Left forelimb (tissue), 1 donor: ENCODE measurements around the gene CTAGE6.
"Not testable (repeated sequence)": the region's sequence is repeated elsewhere in the genome, so short reads cannot be mapped to it uniquely, and the experiment has no call there.

Source experiments
- DNase-seq: peaks from one replicate; pipeline ENCODE4 v3.0.0-alpha.2; 2018; ENCODE audit warnings: low spot score

The CTAGE6 gene, protein sequence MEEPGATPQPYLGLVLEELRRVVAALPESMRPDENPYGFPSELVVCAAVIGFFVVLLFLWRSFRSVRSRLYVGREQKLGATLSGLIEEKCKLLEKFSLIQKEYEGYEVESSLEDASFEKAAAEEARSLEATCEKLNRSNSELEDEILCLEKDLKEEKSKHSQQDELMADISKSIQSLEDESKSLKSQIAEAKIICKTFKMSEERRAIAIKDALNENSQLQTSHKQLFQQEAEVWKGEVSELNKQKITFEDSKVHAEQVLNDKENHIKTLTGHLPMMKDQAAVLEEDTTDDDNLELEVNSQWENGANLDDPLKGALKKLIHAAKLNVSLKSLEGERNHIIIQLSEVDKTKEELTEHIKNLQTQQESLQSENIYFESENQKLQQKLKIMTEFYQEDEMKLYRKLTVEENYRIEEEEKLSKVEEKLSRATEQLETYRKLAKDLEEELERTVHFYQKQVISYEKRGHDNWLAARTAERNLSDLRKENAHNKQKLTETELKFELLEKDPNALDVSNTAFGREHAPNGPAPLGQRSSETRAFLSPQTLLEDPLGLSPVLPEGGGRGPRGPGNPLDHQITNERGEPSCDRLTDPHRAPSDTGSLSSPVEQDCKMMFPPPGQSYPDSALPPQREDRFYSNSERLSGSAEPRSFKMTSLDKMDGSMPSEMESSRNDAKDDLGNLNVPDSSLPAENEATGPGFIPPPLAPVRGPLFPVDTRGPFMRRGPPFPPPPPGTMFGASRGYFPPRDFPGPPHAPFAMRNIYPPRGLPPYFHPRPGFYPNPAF

DNA sequence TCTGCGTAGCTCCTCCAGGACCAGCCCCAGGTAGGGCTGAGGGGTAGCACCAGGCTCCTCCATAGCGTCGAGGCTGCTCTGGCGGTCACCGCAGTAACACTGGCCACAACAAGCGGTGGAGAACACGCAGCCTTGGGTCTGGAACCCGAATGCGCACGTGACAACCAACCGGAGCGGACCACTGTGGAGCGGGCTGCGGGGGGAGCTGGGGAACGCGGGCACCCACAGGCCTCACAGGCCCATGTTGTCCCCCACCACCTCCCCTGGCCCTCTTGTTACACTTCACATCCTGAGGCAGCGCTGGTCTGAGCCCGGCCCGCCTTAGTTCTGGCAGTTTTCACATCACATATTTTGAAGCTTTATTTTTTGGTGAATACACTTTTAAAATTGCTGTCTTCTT lies at the start of gene CTAGE6:
Gene CTAGE6 (minus strand): TSS at position 101 of the 400 bp plus-strand sequence. CDS start 38 bp downstream, at position 63.
- not testable (repeated sequence) for DNase-seq

DNA sequence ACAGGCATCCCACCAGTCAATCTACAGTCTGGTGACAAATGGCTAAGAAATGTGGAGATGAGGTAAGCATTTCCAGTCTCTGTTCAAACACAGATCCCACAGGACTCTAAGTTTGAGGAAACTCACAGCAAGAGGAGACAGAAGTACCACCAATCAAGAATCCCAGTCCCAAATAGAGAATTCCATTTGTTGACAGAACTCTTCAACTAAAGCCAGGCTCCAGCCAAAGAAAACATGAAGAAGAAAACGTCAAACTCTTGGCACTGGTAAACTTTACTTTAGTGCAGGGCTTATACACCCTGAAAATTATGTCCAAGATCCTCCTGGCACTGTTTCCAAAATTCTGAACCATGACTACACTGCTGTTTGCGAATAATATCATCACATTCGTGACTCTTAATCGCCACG lies 49.2 kb upstream of the CTAGE6 start:
- DNase-seq: not testable (repeated sequence)

DNA sequence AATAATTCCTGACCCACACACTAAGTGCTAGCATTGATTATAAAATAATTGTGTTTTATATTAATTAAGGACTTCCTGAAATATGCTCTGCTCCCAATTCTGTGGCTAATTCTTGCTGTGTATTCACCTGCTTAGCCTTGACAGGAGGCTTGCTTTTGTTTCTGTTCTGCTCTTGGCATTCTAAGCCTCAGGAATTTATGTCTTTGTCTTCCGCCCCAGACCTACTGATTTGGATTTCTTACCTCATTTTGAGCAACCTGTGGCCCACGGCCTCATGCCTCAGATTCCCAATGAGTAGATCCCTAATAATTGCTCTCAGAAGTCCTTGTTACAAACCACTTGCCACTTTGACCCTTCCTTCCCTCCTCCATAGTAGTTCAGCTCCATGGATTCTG lies 40.4 kb upstream of the CTAGE6 start:
- DNase-seq: not testable (repeated sequence)

DNA sequence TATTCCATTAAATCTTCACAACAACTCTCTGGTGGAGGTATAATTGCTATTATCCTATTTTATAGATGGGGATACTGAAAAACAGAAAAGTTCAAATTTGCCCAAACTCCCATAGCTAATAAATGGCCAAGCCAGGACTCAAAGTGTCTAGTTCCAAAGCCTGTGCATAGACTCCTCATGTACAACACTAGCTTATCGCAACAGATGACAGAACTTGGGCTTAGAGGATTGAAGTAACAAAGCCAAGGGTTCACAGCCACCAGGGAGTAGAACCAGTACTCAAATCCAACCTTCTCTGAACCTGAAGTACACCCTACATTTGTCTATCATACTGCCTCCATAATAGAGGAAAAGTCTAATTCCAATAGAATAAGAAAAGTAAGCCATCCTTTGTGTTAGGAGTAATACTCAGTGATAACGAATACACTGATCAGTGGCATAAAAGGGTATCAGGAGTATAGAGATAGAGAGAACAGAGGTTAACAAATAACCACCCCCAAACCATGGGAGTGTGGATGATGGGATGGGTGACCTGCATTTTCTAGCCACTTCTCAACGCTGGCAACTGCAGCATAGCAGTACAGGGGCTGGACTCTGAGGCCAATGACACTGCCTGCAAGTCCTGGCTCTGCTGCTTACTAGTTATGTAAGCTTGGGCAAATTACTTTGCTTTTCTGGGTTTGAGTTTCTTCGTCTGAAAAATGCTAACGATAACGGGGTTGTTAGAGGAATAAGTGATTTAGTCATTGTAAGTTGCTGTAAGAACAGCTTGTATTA lies 39.8 kb upstream of the CTAGE6 start:
- DNase-seq: not testable (repeated sequence)

DNA sequence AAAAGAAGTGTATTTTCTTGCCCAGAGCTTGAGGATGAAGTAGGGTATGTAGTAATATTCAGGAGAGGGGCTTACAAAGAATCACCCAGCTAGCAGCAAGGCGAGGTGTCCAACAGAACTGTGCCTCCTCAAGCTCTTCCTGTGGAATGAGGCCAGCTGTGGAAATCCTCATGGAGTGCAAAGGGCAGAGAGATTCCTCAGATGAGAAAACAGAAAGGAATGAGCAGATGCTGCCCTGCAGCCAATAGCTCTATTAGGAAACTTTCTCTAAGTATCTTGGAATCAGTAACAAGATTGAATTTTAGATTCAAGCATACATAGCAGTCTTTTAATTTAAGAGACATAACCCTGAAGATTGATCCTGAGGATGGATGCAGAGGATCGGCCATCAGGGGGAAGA lies 38.2 kb upstream of the CTAGE6 start:
- DNase-seq: not testable (repeated sequence)

DNA sequence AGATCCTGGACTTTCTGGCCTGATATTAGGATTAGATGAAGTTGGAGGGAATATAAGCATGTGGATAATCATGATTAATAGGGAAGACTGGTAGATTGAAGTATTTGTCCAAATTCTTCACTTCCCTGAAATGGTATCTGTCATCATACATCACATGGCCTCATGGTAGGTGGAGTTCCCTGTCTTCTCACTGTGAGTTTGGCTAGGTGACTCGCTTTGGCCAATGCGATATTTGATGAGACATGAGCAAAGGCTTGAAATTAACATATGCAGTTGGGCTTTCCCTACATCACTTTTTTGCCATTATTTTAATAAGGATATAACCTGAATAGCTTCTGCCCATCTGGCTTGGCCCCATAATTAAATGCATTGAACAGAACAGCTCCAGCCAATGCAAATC lies 35.1 kb upstream of the CTAGE6 start:
- not testable (repeated sequence) for DNase-seq

DNA sequence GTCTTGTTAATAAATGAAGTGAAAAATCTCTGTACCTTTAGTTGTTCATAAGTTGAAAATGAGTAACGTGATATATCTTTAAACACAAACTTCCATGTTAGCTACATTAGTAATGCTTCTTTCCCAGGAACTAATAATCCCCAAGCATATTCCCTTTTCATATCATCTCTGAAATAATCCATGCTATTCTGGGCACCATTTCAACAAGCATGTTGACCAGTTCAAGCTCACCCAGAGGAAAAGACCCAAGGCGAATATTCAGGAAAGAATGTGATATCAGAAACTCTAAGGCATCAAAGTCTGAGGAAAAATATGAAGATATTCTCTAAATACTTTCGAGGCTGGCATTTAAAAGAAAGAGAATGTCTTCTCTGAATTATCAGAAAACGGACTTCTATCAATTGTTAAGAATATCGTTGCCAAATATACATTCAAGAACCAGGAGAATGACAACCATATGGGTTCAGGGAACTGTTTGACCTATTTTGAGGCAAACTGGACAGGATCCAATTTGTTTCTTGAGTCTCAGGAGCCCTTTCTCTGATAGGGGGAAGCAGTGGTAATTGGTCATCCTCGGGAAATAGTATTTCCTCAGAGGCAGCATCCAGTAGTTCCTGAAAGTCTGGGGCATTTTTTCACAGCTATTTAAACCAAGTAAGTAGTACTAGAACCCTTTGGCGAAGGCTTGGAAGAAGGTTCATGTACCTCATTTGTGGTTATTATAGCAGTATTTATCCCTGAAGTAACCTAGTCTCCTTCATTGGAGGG lies 28.1 kb upstream of the CTAGE6 start:
- not testable (repeated sequence) for DNase-seq

DNA sequence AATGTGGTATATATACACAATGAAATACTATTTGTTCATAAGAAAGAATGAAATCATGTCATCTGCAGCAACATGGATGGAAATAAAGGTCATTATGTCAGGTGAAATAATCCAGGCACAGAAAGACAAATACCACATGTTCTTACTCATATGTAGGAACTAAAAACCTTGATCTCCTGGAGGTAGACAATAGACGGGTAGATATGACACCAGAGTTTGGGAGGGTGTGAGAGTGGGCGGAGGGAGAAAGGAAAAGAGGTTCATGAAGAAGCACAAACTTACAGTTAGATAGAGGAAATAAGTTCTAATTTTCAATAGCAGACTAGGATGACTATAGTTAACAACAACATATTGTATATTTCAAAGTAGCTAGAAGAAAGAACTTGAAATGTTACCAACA lies 22.1 kb upstream of the CTAGE6 start:
- DNase-seq: not testable (repeated sequence)

DNA sequence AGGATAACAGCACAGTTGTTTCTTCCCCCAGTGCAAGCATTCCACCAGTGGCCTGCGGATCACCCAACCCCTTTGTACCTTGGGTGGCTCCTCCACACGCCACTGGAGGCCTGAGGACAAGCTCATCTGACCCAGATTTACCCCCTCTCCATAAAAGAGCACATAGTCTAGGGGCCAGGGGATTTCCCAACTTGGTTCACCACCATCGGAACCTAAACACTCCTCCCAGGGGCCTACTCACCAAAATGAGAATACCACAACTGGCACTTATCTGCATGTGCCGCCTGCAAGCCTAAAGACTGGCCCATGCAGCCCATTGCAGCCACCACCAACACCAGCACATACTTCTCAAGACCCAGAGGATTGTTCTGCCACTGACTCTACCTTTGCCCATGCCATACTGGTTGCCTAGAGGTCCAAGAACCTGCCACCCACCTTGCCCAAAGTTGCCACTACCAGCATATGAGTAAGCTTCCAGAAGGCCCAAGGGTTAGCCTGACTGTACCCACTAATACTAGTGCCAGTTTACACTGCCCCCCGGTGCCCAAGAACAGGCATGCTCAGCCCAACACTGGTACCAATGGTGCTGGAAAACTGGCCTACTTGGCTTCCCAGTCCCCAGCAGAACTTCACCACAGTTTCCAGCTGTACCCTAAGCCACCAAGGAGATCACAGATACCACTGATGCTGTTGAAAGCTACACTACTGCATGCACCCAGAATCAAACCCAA lies 15.4 kb upstream of the CTAGE6 start:
- DNase-seq: not testable (repeated sequence)

DNA sequence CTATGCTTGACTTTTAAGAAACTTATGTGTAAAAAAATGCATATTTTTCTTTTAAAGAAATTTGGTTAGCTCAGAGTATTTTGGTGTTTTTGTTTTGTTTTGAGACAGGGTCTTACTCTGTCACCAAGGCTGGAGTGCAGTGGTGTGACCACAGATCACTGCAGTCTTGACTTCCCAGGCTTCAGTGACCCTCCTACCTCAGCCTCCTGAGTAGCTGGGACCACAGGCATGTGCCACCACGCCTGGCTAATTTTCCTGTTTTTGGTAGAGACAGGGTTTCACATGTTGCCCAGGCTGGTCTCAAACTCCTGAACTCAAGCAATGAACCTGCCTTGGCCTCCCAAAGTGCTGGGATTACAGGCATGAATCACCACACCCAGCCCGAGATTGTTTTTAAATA lies 10.0 kb upstream of the CTAGE6 start:
- not testable (repeated sequence) for DNase-seq

DNA sequence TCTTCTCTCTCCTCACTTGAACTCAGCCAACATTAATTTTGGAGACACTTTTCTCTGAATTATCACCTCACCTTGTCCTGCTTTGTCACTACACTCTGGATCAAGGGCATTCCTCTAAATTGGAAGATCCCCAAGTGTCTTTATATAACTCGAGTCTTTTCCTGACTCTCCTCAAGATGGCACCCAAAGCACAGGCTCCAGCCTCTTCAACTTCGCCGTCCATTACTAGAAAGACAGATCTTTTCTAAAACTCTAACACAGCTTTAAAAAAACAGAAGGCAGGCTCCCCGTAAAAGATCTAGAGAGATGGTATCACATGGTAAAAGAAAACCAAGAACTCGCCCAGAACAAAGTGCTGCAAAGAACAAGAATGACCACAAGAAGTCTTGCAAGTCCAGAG lies 8.2 kb upstream of the CTAGE6 start:
- not testable (repeated sequence) for DNase-seq

DNA sequence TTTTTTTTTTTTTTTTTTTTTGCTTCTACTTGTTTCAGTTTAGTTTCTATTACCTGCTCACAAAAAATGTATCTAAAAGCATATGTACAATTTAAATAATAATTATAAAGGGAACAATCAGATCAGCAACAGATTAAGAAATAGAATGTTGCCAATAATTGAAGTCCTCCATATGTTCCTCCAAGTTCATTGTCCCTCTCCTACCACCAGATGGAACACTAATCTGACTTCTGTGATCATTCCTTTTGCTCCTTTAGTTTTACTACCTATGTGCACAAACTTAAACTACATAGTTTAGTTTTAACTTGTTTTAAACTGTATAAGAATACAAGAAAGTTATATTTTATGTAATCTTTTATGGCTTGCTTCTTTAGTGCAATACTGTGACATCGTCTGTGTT lies 5.6 kb upstream of the CTAGE6 start:
- not testable (repeated sequence) for DNase-seq

DNA sequence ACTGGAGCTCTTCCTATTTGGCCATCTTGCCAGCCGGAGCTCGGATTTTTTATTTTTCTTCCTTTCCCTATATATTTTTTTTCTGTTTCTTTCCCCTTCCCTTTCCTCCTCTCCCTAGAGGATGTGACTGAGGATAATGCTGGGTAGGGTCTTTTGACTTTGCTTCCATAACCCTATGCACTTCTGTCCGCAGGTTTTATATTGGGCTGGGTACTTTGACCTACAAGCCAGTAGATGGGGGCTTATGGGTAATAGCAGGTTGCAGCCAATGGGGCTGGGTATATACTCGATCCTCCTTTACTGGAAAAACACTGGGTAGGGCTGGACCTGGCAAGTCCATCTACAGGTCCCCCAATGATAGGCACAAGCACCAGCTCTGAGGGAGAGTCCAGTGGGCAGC lies 12.2 kb downstream of the CTAGE6 start:
- not testable (repeated sequence) for DNase-seq

DNA sequence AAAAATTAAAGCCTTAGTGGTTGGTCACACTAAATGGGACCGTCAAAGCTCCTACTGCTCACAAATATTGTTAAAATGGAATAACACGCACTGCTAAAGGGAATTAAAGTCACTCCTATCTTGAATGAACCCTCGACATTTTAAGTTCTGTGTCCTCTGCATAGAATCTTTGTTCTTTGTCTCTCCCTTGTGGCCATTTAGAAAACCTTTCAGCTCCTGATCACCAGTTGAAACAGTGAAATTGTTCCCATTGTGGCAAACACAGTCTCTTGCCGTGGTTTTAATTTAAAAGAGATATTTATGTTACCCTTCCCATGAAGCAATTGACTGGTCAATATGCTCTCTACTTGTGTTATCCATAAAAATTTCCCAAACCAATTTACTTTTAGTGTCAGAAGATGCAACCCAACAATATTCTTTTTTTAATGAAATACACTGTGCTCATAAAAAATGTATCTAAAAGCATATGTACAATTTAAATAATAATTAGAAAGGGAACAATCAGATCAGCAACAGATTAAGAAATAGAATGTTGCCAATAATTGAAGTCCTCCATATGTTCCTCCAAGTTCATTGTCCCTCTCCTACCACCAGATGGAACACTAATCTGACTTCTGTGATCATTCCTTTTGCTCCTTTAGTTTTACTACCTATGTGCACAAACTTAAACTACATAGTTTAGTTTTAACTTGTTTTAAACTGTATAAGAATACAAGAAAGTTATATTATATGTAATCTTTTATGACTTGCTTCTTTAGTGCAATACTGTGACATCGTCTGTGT lies 20.3 kb downstream of the CTAGE6 start:
- not testable (repeated sequence) for DNase-seq

DNA sequence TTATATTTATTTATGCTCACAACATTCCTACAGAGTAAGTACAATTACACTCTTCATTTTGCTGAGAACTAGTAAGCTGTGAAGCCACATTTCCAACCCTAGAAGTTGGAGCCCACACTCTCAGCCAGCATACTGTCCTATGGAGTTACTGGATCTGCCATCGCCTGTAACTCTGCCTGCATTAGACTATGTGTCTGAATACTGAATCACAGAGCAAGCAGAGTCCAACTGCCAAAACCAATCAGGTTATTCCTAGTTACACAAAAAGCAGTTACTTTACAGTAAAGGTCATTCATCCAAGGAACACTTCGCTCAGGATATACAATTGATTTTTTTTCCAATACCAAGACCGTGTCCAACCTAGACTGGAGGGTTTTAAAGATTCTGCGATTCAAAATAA lies 21.5 kb downstream of the CTAGE6 start:
- no peak for DNase-seq

DNA sequence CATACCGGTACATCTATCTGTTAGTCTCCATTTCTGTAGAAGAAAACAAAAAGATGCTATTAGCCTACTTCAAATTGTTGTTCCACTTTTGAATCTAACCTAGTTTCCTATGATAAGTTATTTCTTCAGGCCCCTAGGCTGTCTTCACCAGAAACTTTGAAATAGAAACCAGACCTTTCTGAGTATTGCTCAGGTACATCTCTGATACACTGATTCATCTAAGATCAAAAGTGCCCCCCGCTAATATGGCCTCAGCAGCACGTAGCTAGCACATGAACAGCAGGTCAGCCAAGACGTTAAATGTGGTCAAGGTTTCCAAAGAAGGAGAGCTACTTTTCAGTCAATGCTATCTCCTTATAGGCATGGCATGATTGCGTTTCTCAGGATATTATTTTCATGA lies 23.6 kb downstream of the CTAGE6 start:
- DNase-seq: no peak

DNA sequence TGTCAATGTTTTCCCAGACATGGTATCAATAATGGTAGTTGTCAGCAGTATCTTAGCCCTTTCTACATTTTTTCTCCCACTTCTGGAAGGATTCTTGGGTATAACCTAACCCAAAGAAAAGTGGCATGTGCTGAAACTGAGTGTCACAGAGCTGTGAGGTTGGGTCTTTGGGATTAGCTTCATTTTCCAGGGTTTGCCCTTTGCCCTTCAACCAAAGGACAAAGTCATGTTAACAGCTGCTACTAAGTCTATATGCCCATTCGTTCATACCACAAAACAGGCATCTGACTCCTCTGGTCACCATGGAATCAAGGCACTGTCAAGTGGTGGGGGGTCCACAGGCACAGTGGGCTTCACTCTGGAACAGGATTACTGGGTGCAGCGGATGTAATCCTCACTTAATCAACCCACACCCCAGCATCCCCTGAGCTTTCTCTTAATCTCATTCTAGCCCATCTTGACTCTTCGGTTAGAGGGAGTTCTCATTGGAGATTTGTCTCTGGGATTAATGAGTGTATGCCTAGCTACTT lies 29.1 kb downstream of the CTAGE6 start:
- DNase-seq: no peak

DNA sequence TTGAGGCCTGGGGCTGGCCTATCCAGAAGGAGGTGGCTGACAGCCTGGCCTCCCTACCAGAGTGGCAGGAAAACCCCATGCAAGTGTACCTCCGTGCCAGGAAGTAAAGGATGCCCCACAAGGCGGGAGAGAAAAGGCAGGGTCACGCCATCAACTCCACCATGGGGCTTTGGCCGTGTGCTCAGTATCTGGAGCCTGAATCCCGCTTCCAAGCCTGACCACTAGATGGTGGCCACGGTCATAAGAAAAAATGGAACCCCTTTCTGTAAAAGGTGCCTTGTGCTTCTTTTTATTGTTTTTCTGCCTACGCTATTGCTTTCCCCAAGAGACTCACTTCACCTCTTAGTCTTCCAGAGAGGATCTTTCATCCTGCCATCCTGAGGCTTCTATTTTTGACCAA lies 29.9 kb downstream of the CTAGE6 start:
- DNase-seq: not testable (repeated sequence)

DNA sequence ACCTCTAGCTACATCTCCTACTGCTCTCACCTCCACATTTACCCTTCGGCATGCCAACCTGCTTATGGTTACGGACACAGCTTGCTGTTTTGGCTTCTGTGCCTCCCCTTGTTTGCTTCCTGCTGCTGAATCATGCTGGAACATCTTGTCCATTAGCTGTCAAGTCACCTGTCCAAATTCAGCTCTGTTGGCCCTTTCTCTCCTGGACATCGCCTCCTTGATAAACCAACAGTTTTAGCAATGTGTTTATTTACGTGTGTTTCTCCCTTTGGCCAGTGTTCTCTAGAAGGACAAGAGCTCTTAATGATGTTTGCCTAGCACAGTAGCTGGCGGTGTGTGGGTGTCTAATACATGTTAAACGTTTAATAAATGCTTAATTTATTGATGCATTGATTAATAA lies 31.4 kb downstream of the CTAGE6 start:
- not testable (repeated sequence) for DNase-seq

DNA sequence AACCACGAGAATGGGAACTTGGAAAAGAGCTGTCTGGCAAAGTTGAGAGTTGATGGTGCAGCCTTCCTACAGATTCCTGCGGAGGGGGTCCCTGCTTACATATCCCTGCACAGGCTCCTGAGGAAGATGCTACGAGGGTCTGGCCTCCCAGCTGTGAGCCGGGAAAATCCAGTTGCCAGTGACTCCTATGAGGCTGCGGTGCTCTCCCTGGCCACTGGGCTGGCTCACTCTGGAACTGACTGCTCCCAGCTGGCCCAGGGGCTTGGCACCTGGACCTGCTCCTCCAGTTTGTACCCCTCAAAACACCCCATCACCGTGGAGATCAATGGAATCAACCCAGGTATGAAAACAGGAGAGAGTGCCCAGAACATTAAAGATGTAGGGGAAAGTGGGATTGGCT lies 37.2 kb downstream of the CTAGE6 start:
- DNase-seq: not testable (repeated sequence)
